Measurements from ENCODE around the gene RGS17. TPM values are rescaled to one million over a fixed set of nuclear protein-coding genes. Genes with fewer than 3 reads are reported as not detected.

Gene RGS17
- total and polyA plus RNA-seq, 2 of the 13 experiments (the other 11 are each of a cell fraction or from before 2014, with no cell fraction given), result 0.04 TPM; not detected in 1

DNA sequence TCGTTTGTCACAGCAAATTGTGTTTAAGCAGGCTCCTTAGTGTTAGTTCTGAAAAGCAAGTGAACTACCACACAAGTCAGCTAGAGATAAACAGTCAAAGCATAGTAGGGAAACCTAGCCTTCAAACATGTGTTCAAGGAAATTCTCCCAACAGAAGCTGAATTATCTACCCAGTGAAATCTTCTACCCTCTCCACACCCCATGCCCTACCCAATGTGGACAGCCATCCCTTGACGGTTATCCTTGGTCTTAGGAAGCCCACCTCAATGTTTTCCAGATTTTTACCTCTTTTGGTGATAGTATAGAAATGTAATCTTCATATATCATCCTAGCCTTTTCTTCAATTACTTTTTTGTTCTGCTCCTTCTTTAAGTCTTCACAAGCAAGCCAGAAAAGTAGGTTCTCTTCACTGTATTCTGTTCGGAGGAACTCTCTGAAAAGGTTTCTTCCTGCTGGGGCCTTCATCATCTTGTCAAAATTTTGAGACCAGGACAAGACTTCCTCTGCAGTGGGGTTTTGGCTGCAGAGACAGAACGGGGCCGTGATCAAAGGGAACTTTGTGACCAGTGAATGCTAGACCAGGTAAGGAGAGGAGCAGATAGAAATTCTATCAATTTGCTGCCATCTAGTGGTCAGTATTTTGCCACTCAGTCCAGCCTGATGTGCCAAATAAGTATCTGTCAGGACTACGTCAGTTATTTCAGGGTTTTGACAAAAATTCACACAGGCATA lies 106.9 kb downstream of the RGS17 start:
- Histone ChIP-seq H3K79me2 (ENCODE audit: insufficient read depth, low read length) (no peaks in the 10 kb centered on the region), H3K27me3 (ENCODE audit: control insufficient read depth in 1 of 2, insufficient read depth in 2 of 2, low read length in 2 of 2) (peaks cover 0 to 7% of the 10 kb centered on the region in 2 experiments; a peak in 1 of 5 replicates), H3K27ac (ENCODE audit: extremely low read length, insufficient read depth, low read length) (no peak overlapping the region), H4K20me1 (ENCODE audit: insufficient read depth, low read length) (no peaks in the 10 kb centered on the region), H3K36me3 (replicated peaks in 1 of 2; ENCODE audit: control insufficient read depth in 1 of 2, insufficient read depth in 2 of 2, low read length in 2 of 2) (no peaks in the 10 kb centered on the region), H3K4me1 (ENCODE audit: insufficient read depth, low read length) (peaks cover 8% of the 10 kb centered on the region), H2AFZ (ENCODE audit: low read length) (peak overlapping the region; percentile 50), H3K4me3 (replicated peaks in 1 of 3; ENCODE audit: insufficient read depth in 1 of 3, low read depth in 2 of 3, low read length in 3 of 3) (no peak overlapping the region), H3K9ac (ENCODE audit: insufficient read depth, low read depth, low read length) (no peak overlapping the region), H3K4me2 (ENCODE audit: low read depth, low read length) (no peak overlapping the region), H3K9me3 (ENCODE audit: low read length) (no peaks in the 10 kb centered on the region)
- ATAC-seq, result peak; percentile 99
- in situ Hi-C loops (cut with HindIII; ENCODE audit: extremely low pct_ligation_motif_present, low pct_unique_long_range_greater_than_20kb) (loop anchor here (10.0 kb wide), 1 partner anchor 159 kb away; no protein-coding TSS in a partner anchor), intact Hi-C loops (cut with micrococcal nuclease; ENCODE audit: unreplicated experiment) (loop anchor here (1.0 to 5.0 kb wide), 6 partner anchors 21 to 272 kb away; partner anchors contain the start of gene VIP)
- 2% methylated on average over 6 of the region's 6 CpGs for WGBS (ENCODE audit: low lambda C conversion rate)
- DNase-seq (ENCODE audit: low spot score), result peak; percentile 75
- ChIA-PET POLR2A (no interaction called here), CTCF (ENCODE audit: low intra/inter-chr PET ratio, low total read pairs) (interaction anchor here (1.4 to 2.2 kb wide), 2 partner anchors 70 to 160 kb away, joined by 8 to 13 read pairs; no protein-coding TSS in a partner anchor)
- FAIRE-seq, result peak; percentile 83
- no TSS peak for BruUV-seq (replicated peaks)
- no peak for TF ChIP-seq KDM3A (CRISPR knock-in tag; IDR thresholded peaks at IDR 0.05; ENCODE audit: low read depth)
- TF ChIP-seq, protein P1, sequence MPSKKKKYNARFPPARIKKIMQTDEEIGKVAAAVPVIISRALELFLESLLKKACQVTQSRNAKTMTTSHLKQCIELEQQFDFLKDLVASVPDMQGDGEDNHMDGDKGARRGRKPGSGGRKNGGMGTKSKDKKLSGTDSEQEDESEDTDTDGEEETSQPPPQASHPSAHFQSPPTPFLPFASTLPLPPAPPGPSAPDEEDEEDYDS (CRISPR knock-in tag; IDR thresholded peaks at IDR 0.05), result 0 out of 2 replicates have a peak, but pooled peaks have one; percentile 37
- TF ChIP-seq HNF4A (CRISPR knock-in tag; IDR thresholded peaks at IDR 0.05), result no peak
- TF ChIP-seq TAF1 (CRISPR knock-in tag; IDR thresholded peaks at IDR 0.05), result no peak
- no peak for TF ChIP-seq YEATS2 (CRISPR knock-in tag; IDR thresholded peaks at IDR 0.05; ENCODE audit: borderline replicate concordance)
- 0 out of 2 replicates have a peak, but pooled peaks have one; percentile 30 for TF ChIP-seq ZKSCAN8 (CRISPR knock-in tag; IDR thresholded peaks at IDR 0.05; ENCODE audit: borderline replicate concordance)
- TF ChIP-seq XRCC5 (optimal IDR thresholded peaks at IDR 0.05; ENCODE audit: low read length), result peak; percentile 22
- no peak for TF ChIP-seq KAT7 (CRISPR knock-in tag; IDR thresholded peaks at IDR 0.05; ENCODE audit: borderline replicate concordance)
- no peak for TF ChIP-seq ZNF33A (CRISPR knock-in tag; IDR thresholded peaks at IDR 0.05; ENCODE audit: borderline replicate concordance)
- no peak for TF ChIP-seq ZNF143 (CRISPR knock-in tag; IDR thresholded peaks at IDR 0.05)
- no peak for TF ChIP-seq POGZ (CRISPR knock-in tag; IDR thresholded peaks at IDR 0.05)
- no peak for TF ChIP-seq TRIM24 (CRISPR knock-in tag; IDR thresholded peaks at IDR 0.05)
- TF ChIP-seq TFDP2 (CRISPR knock-in tag; IDR thresholded peaks at IDR 0.05), result 0 out of 2 replicates have a peak, but pooled peaks have one; percentile 32
- no peak for TF ChIP-seq ZBTB21 (CRISPR knock-in tag; IDR thresholded peaks at IDR 0.05)
- TF ChIP-seq NFE2L1 (CRISPR knock-in tag; IDR thresholded peaks at IDR 0.05; ENCODE audit: borderline replicate concordance), result no peak
- TF ChIP-seq, protein P2, sequence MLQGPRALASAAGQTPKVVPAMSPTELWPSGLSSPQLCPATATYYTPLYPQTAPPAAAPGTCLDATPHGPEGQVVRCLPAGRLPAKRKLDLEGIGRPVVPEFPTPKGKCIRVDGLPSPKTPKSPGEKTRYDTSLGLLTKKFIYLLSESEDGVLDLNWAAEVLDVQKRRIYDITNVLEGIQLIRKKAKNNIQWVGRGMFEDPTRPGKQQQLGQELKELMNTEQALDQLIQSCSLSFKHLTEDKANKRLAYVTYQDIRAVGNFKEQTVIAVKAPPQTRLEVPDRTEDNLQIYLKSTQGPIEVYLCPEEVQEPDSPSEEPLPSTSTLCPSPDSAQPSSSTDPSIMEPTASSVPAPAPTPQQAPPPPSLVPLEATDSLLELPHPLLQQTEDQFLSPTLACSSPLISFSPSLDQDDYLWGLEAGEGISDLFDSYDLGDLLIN (CRISPR knock-in tag; IDR thresholded peaks at IDR 0.05; ENCODE audit: borderline replicate concordance), result no peak
- TF ChIP-seq SIN3A (IDR thresholded peaks at IDR 0.05; ENCODE audit: borderline replicate concordance, low read depth, low read length), result no peak
- TF ChIP-seq SYNCRIP (IDR thresholded peaks at IDR 0.05; ENCODE audit: insufficient read depth, low read depth, low read length), result no peak
- 0 out of 2 replicates have a peak, but pooled peaks have one; percentile 21 for TF ChIP-seq ARNT2 (CRISPR knock-in tag; IDR thresholded peaks at IDR 0.05; ENCODE audit: low read depth)
- TF ChIP-seq ZNF335 (CRISPR knock-in tag; IDR thresholded peaks at IDR 0.05), result no peak
- no peak for TF ChIP-seq MAF1 (CRISPR knock-in tag; IDR thresholded peaks at IDR 0.05; ENCODE audit: borderline replicate concordance)
- TF ChIP-seq ZNF713 (CRISPR knock-in tag; IDR thresholded peaks at IDR 0.05), result no peak
- peak; percentile 32; the same call in 1 of the 2 replicates for TF ChIP-seq ZMYM4 (CRISPR knock-in tag; IDR thresholded peaks at IDR 0.05)
- TF ChIP-seq JUNB (CRISPR knock-in tag; IDR thresholded peaks at IDR 0.05; ENCODE audit: borderline replicate concordance), result no peak
